ENCODE data around the gene SYT17. TPM values are rescaled to one million over a fixed set of nuclear protein-coding genes. Genes with fewer than 3 reads are reported as not detected.
A peak's percentile ranks its signal among the peaks of the same experiment; 100 is the strongest.

SYT17 gene
- total RNA-seq, 1 donor from 2014 or later, result 10.7 TPM

DNA sequence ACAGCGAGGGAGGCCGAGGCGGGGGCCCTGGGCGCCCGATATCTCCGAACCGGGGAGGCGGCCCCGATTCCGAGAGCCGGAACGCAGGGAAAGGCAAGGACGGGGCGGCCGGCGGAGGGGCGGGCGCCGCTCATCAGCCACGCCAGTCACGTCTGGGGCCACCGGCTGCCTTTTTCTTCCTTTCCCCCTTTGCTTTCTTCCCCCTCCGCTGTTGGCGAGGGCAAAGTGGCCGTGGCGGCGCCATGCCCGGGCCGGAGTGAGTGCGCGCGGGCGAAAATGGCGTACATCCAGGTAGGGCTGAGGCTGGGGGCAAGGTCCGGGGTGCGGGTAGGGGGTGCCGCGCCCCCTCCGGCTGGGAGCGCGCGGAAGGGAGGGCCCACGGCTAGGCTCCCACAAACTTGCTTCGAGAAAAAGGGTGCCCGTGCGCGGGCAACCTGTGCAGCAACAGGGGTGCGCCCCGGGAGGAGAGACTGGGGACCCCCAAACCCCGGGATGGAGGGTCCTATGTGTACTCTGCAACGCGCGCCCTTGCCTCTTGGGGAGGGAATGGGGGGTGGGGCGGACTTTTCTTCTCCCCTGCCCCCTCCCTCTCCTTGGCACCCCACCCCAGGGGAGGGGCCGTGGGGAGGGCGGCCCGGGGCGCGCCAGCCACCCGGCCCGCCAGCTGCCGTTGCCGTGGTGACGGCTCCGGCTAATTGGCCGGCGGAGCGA, 486 bp downstream of the SYT17 start:
- Mint-ChIP-seq H3K4me3 (ENCODE audit: low read depth) (peak overlapping the region; percentile 73), H3K36me3 (ENCODE audit: insufficient read depth) (no peaks in the 10 kb centered on the region), H3K27ac (no peak overlapping the region), H3K27me3 (peaks cover 39% of the 10 kb centered on the region), H3K9me3 (ENCODE audit: low read depth) (no peaks in the 10 kb centered on the region), H3K4me1 (ENCODE audit: low read depth) (peaks cover 5% of the 10 kb centered on the region)
- TF ChIP-seq, protein P1, sequence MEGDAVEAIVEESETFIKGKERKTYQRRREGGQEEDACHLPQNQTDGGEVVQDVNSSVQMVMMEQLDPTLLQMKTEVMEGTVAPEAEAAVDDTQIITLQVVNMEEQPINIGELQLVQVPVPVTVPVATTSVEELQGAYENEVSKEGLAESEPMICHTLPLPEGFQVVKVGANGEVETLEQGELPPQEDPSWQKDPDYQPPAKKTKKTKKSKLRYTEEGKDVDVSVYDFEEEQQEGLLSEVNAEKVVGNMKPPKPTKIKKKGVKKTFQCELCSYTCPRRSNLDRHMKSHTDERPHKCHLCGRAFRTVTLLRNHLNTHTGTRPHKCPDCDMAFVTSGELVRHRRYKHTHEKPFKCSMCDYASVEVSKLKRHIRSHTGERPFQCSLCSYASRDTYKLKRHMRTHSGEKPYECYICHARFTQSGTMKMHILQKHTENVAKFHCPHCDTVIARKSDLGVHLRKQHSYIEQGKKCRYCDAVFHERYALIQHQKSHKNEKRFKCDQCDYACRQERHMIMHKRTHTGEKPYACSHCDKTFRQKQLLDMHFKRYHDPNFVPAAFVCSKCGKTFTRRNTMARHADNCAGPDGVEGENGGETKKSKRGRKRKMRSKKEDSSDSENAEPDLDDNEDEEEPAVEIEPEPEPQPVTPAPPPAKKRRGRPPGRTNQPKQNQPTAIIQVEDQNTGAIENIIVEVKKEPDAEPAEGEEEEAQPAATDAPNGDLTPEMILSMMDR (IDR thresholded peaks at IDR 0.05; ENCODE audit: unreplicated experiment), result no peak
- peak; percentile 23 for DNase-seq (ENCODE audit: low spot score, unreplicated experiment)

DNA sequence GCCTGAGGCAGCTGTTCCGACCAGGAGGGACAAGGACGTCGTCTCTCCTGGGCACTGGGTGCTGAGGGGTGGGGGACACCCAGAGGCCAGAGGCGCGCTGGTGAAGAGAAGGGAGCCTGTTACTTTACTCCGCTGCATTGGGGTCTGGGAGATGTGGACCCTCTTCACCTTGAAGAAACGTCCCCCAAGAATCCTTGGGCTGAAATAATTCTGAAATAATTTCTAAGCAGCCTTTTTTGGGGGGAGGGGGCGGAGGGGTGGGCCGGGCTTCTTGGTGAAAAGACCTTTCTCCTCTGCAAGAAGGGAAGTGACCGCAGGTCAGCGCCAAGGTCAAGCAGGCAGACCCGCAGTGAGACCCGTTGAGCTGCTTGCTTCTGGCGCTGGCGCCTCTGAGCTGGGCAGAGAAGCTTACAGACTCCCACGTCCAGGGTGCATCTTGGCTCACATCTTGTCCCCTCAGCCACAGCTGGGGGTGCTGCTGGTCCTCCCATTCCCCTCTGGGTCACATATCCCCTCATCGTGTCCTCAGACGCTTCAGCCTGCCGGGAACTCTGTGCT, 1.1 kb downstream of the SYT17 start:
- TF ChIP-seq, protein P1 (IDR thresholded peaks at IDR 0.05; ENCODE audit: unreplicated experiment), result no peak
- DNase-seq (ENCODE audit: low spot score, unreplicated experiment), result no peak
- H3K36me3 Mint-ChIP-seq (ENCODE audit: insufficient read depth), result peaks cover 2% of the 10 kb centered on the region
- H3K4me1 Mint-ChIP-seq (ENCODE audit: low read depth), result peaks cover 5% of the 10 kb centered on the region
- no peaks in the 10 kb centered on the region for H3K9me3 Mint-ChIP-seq (ENCODE audit: low read depth)
- peak overlapping the region; percentile 55 for H3K4me3 Mint-ChIP-seq (ENCODE audit: low read depth)
- H3K27me3 Mint-ChIP-seq, result peaks cover 43% of the 10 kb centered on the region
- H3K27ac Mint-ChIP-seq, result peak overlapping the region; percentile 5

- H3K4me3 Mint-ChIP-seq (ENCODE audit: low read depth), result peak overlapping the region; percentile 55
- peaks cover 4% of the 10 kb centered on the region for H3K36me3 Mint-ChIP-seq (ENCODE audit: insufficient read depth)
- H3K4me1 Mint-ChIP-seq (ENCODE audit: low read depth), result peaks cover 5% of the 10 kb centered on the region
- no peaks in the 10 kb centered on the region for H3K9me3 Mint-ChIP-seq (ENCODE audit: low read depth)
- H3K27me3 Mint-ChIP-seq, result peaks cover 41% of the 10 kb centered on the region
- H3K27ac Mint-ChIP-seq, result no peak overlapping the region
- no peak for DNase-seq (ENCODE audit: low spot score, unreplicated experiment)
- TF ChIP-seq, protein P1 (IDR thresholded peaks at IDR 0.05; ENCODE audit: unreplicated experiment), result no peak
Observed at GRCh38 chr16:19170043-19170655, 2.1 kb downstream of the SYT17 start.

DNA sequence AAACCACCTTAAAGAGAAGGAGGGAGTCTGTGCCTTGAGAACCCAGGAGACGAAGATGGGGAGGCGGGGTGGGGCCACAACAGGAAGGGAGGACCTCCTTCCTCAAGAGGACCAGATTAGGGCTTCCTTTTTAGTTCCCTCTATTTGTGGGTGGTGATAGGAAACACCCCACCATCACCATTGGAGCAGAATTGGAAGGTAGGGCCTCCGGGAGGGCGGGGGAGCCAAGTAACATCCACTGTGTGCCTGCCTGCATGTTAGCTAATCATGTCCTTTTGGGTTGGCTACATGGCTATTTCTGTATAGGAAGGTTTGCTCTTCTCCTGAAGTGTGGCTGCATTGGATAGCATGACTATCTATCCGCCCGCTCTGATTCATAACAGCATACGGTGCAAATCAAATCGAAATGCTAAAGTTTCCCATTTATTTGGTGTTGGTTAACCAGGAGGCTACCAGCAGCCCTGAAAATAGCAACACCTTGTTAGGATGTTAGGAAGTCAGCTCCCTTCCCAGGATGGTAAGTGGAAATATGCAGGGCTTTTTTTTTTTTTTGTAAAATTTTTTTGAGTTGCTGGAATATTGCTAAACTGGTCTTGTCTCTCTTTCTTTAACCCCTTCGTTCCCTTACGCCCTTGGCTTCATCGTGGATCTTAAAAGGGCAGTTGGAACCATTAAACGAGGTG, 4.2 kb downstream of the SYT17 start:
- H3K4me1 Mint-ChIP-seq (ENCODE audit: low read depth), result peaks cover 5% of the 10 kb centered on the region
- no peak overlapping the region for H3K27ac Mint-ChIP-seq
- H3K36me3 Mint-ChIP-seq (ENCODE audit: insufficient read depth), result peaks cover 5% of the 10 kb centered on the region
- no peaks in the 10 kb centered on the region for H3K9me3 Mint-ChIP-seq (ENCODE audit: low read depth)
- peaks cover 41% of the 10 kb centered on the region for H3K27me3 Mint-ChIP-seq
- no peak overlapping the region for H3K4me3 Mint-ChIP-seq (ENCODE audit: low read depth)
- TF ChIP-seq, protein P1 (IDR thresholded peaks at IDR 0.05; ENCODE audit: unreplicated experiment), result no peak
- DNase-seq (ENCODE audit: low spot score, unreplicated experiment), result no peak

- Mint-ChIP-seq H3K36me3 (ENCODE audit: insufficient read depth) (peaks cover 5% of the 10 kb centered on the region), H3K27me3 (peaks cover 41% of the 10 kb centered on the region), H3K4me1 (ENCODE audit: low read depth) (peaks cover 5% of the 10 kb centered on the region), H3K27ac (no peak overlapping the region), H3K9me3 (ENCODE audit: low read depth) (no peaks in the 10 kb centered on the region), H3K4me3 (ENCODE audit: low read depth) (no peak overlapping the region)
- DNase-seq (ENCODE audit: low spot score, unreplicated experiment), result no peak
- TF ChIP-seq, protein P1 (IDR thresholded peaks at IDR 0.05; ENCODE audit: unreplicated experiment), result no peak
Observed at GRCh38 chr16:19173059-19173458, 5.0 kb downstream of the SYT17 start.
